Measurements from ENCODE around the gene KIRREL3. TPM values are rescaled to one million over a fixed set of nuclear protein-coding genes. Genes with fewer than 3 reads are reported as not detected.

The KIRREL3 gene
- total and polyA plus RNA-seq, 9 of the 15 experiments (the other 6 are each of a cell fraction or from before 2014, with no cell fraction given): 0.04 to 0.10 TPM; not detected in 7

GRCh38 chr11:126978911-126979310 is 21.7 kb downstream of the KIRREL3 start:
- ATAC-seq: no peak
- Histone ChIP-seq H3K4me1 (replicated peaks in 1 of 2; ENCODE audit: control insufficient read depth in 2 of 2, insufficient read depth in 2 of 2, low read length in 2 of 2) (no peaks in the 10 kb centered on the region), H2AFZ (ENCODE audit: low read depth, low read length) (no peak overlapping the region), H4K20me1 (replicated peaks; ENCODE audit: control insufficient read depth, insufficient read depth, low read length) (no peaks in the 10 kb centered on the region), H3K9me1 (ENCODE audit: control insufficient read depth, insufficient read depth, low read length) (no peaks in the 10 kb centered on the region), H3K36me3 (ENCODE audit: control insufficient read depth, insufficient read depth, low read length) (no peaks in the 10 kb centered on the region), H3K4me3 (no peak overlapping the region), H3K79me2 (ENCODE audit: control insufficient read depth, insufficient read depth, low read length) (no peaks in the 10 kb centered on the region), H3K4me2 (ENCODE audit: insufficient read depth, low read length) (no peak overlapping the region), H3K27ac (ENCODE audit: extremely low read depth, low read depth, low read length) (no peak overlapping the region), H3K27me3 (ENCODE audit: control insufficient read depth in 2 of 2, insufficient read depth in 2 of 2, low read length in 2 of 2) (no peaks in the 10 kb centered on the region; a peak in 1 of 5 replicates), H3K9me3 (replicated peaks; ENCODE audit: control insufficient read depth, insufficient read depth, low read depth, low read length) (no peaks in the 10 kb centered on the region), H3K9ac (ENCODE audit: insufficient read depth in 1 of 2, low read depth in 2 of 2, low read length in 2 of 2) (no peak overlapping the region)
- intact Hi-C loops (cut with micrococcal nuclease): no loop called here
- no TSS peak for BruUV-seq (replicated peaks)
- CTCF ChIA-PET (ENCODE audit: low intra/inter-chr PET ratio): no interaction called here
- no peak for TF ChIP-seq FOXP1 (CRISPR knock-in tag; IDR thresholded peaks at IDR 0.05)
- no peak for TF ChIP-seq ARNT (IDR thresholded peaks at IDR 0.05)
- TF ChIP-seq U2AF2 (optimal IDR thresholded peaks at IDR 0.05; ENCODE audit: low read depth, low read length): no peak
- TF ChIP-seq PHB2 (IDR thresholded peaks at IDR 0.05; ENCODE audit: low read depth): no peak
- no peak for TF ChIP-seq ZNF217 (CRISPR knock-in tag; IDR thresholded peaks at IDR 0.05)
- no peak for TF ChIP-seq IRF9 (tag; IDR thresholded peaks at IDR 0.05)
- no peak for TF ChIP-seq JUN (IDR thresholded peaks at IDR 0.05; ENCODE audit: borderline replicate concordance, low read depth, low read length)
- TF ChIP-seq JUN (CRISPR knock-in tag; IDR thresholded peaks at IDR 0.05; ENCODE audit: borderline replicate concordance): no peak
- no peak for TF ChIP-seq ZNF639 (CRISPR knock-in tag; conservative IDR thresholded peaks at IDR 0.05 in 1 of 2, IDR thresholded peaks at IDR 0.05 in 1 of 2)
- TF ChIP-seq ERF (CRISPR knock-in tag; IDR thresholded peaks at IDR 0.05): no peak
- TF ChIP-seq ZNF146 (CRISPR knock-in tag; IDR thresholded peaks at IDR 0.05; ENCODE audit: unreplicated experiment): no peak
- TF ChIP-seq ZNF23 (CRISPR knock-in tag; IDR thresholded peaks at IDR 0.05): no peak
- TF ChIP-seq SFPQ (IDR thresholded peaks at IDR 0.05; ENCODE audit: low read depth, low read length): no peak
- TF ChIP-seq HNRNPH1 (optimal IDR thresholded peaks at IDR 0.05; ENCODE audit: low read depth, low read length): no peak
- no peak for TF ChIP-seq RBM14 (IDR thresholded peaks at IDR 0.05; ENCODE audit: borderline replicate concordance, insufficient read depth, low read depth, low read length)
- FAIRE-seq: no peak
- 0% methylated on average over 5 of the region's 5 CpGs for WGBS (ENCODE audit: insufficient coverage, low coverage, missing lambda C conversion rate)
- DNase-seq (ENCODE audit: extremely low read depth in 1 of 4, low spot score in 3 of 4): no peak
- in situ Hi-C loops (cut with MboI): loop anchor here (25.0 kb wide), 2 partner anchors 267 to 667 kb away; partner anchors contain the start of gene DCPS
- POLR2A ChIA-PET: no interaction called here

Data from K562 (cell line).